ENCODE data around the gene GFI1B.

GRCh38 chr9:132996526-132996925 is 18.0 kb downstream of the GFI1B start:
- TF ChIP-seq HMGXB4 (CRISPR knock-in tag; IDR thresholded peaks at IDR 0.05) = no peak
- TF ChIP-seq TEAD4 (CRISPR knock-in tag; IDR thresholded peaks at IDR 0.05) = no peak
- TF ChIP-seq FOXK1 (CRISPR knock-in tag; IDR thresholded peaks at IDR 0.05) = no peak
- no peak for TF ChIP-seq SP1 (CRISPR knock-in tag; conservative IDR thresholded peaks at IDR 0.05)
- no peak for TF ChIP-seq MXD4 (CRISPR knock-in tag; IDR thresholded peaks at IDR 0.05; ENCODE audit: borderline replicate concordance)
- TF ChIP-seq CTCF (IDR thresholded peaks at IDR 0.05) = no peak
- no peak for TF ChIP-seq ZBTB43 (CRISPR knock-in tag; IDR thresholded peaks at IDR 0.05)
- TF ChIP-seq ATF3 (CRISPR knock-in tag; conservative IDR thresholded peaks at IDR 0.05) = no peak
- TF ChIP-seq KAT7 (CRISPR knock-in tag; IDR thresholded peaks at IDR 0.05; ENCODE audit: borderline replicate concordance) = no peak

All from WTC11 (cell line).